CD14-positive monocyte (primary cell): ENCODE data around the gene FRMD3. TPM values are rescaled to one million over a fixed set of nuclear protein-coding genes. Genes with fewer than 3 reads are reported as not detected.

ENCODE experiments used
- DNase-seq, 3 donors: peaks; one replicate each; pipeline ENCODE4 v3.0.0-alpha.2; 2011 to 2022
- H2AFZ ChIP-seq: 2 replicates; pipeline ENCODE4 v1.6.0; 2012; ENCODE audit warnings: mild to moderate bottlenecking, low read depth, low read length, inconsistent platforms; ENCODE audit not compliant: insufficient read depth, poor library complexity, severe bottlenecking
- H3K27ac ChIP-seq, 2 donors: 1 replicate in 1 of 2; 2 replicates in 1 of 2; pipeline ENCODE4 v1.5.1; 2012 to 2013; ENCODE audit warnings: low read length in 2 of 2, control low read depth in 1 of 2, inconsistent platforms in 1 of 2, low read depth in 1 of 2, mild to moderate bottlenecking in 1 of 2
- H3K27me3 ChIP-seq, 2 donors: one replicate each; pipeline versions ENCODE4 v1.6.0 to v1.6.1; 2011 to 2013; ENCODE audit warnings: low read length in 2 of 2; ENCODE audit not compliant: control insufficient read depth in 2 of 2, insufficient read depth in 2 of 2
- H3K36me3 ChIP-seq, 2 donors: replicated peaks in 1 of 2; 1 replicate in 1 of 2; 2 replicates in 1 of 2; pipeline versions ENCODE4 v1.5.1 to v1.6.1; 2012 to 2013; ENCODE audit warnings: low read length in 2 of 2, control low read depth in 1 of 2, inconsistent platforms in 1 of 2, mild to moderate bottlenecking in 1 of 2; ENCODE audit not compliant: insufficient read depth in 2 of 2, control insufficient read depth in 1 of 2
- H3K4me1 ChIP-seq, 2 donors: 1 replicate in 1 of 2; 2 replicates in 1 of 2; pipeline versions ENCODE4 v1.5.1 to v1.6.1; 2012 to 2013; ENCODE audit warnings: low read length in 2 of 2, control low read depth in 1 of 2, inconsistent platforms in 1 of 2, mild to moderate bottlenecking in 1 of 2, moderate library complexity in 1 of 2; ENCODE audit not compliant: insufficient read depth in 2 of 2, control insufficient read depth in 1 of 2
- H3K4me2 ChIP-seq: replicated peaks from 2 replicates; pipeline ENCODE3; 2012; ENCODE audit warnings: low read length, moderate library complexity, mild to moderate bottlenecking; ENCODE audit not compliant: poor library complexity, severe bottlenecking; ENCODE audit errors: extremely low read depth
- H3K4me3 ChIP-seq, 3 experiments: fragments of 200-600 bp in 1 of 3; sonication (generic) in 1 of 3; replicated peaks in 1 of 3; 1 replicate in 2 of 3; 2 replicates in 1 of 3; pipeline ENCODE4 v1.5.1; 2011 to 2013; ENCODE audit warnings: low read length in 3 of 3, mild to moderate bottlenecking in 3 of 3, control low read depth in 2 of 3, low read depth in 2 of 3, inconsistent platforms in 1 of 3, moderate library complexity in 1 of 3
- H3K79me2 ChIP-seq: 2 replicates; pipeline ENCODE4 v1.6.0; 2012; ENCODE audit warnings: mild to moderate bottlenecking, control low read depth, inconsistent platforms, low read length, moderate library complexity; ENCODE audit not compliant: insufficient read depth
- H3K9ac ChIP-seq: 2 replicates; pipeline ENCODE4 v1.6.0; 2017; ENCODE audit warnings: low read length, mild to moderate bottlenecking; ENCODE audit not compliant: insufficient read depth, poor library complexity, severe bottlenecking
- H3K9me3 ChIP-seq, 2 donors: replicated peaks in 1 of 2; 1 replicate in 1 of 2; 2 replicates in 1 of 2; pipeline versions ENCODE4 v1.5.1 to v1.6.1; 2012 to 2013; ENCODE audit warnings: low read length in 2 of 2, control low read depth in 1 of 2; ENCODE audit not compliant: control insufficient read depth in 1 of 2, insufficient read depth in 1 of 2
- H4K20me1 ChIP-seq: 2 replicates; pipeline ENCODE4 v1.6.0; 2012; ENCODE audit warnings: mild to moderate bottlenecking, low read length, control low read depth, moderate library complexity; ENCODE audit not compliant: insufficient read depth
- H3K27ac Mint-ChIP-seq, 7 donors: one replicate each; pipeline ENCODE4 v1.8.0; 2020; ENCODE audit warnings: mild to moderate bottlenecking in 7 of 7, mixed read lengths in 7 of 7, moderate library complexity in 6 of 7, inconsistent platforms in 2 of 7
- H3K27me3 Mint-ChIP-seq, 3 donors: one replicate each; pipeline ENCODE4 v1.8.0; 2021 to 2022; ENCODE audit warnings: low read depth in 3 of 3, mild to moderate bottlenecking in 3 of 3, mixed read lengths in 3 of 3, moderate library complexity in 3 of 3, inconsistent platforms in 1 of 3
- H3K36me3 Mint-ChIP-seq, 2 donors: one replicate each; pipeline ENCODE4 v1.8.0; 2020; ENCODE audit warnings: mixed read lengths in 2 of 2, inconsistent platforms in 1 of 2, mild to moderate bottlenecking in 1 of 2
- H3K4me1 Mint-ChIP-seq: one replicate; pipeline ENCODE4 v1.8.0; 2020; ENCODE audit warnings: mild to moderate bottlenecking, mixed read lengths
- H3K4me3 Mint-ChIP-seq, 2 donors: one replicate each; pipeline ENCODE4 v1.8.0; 2020; ENCODE audit warnings: mild to moderate bottlenecking in 2 of 2, mixed read lengths in 2 of 2, moderate library complexity in 1 of 2
- H3K9me3 Mint-ChIP-seq, 7 donors: one replicate each; pipeline ENCODE4 v1.8.0; 2020 to 2022; ENCODE audit warnings: mixed read lengths in 7 of 7, mild to moderate bottlenecking in 6 of 7, moderate library complexity in 6 of 7, inconsistent platforms in 2 of 7
- WGBS: methylation state at CpG from one replicate; pipeline ENCODE4 v1.1.5; 2013; ENCODE audit warnings: missing lambda C conversion rate; ENCODE audit not compliant: insufficient coverage; 5-methylcytosine and 5-hydroxymethylcytosine counted together
- intact Hi-C, 2 donors: fragments of 100-400 bp; cut with micrococcal nuclease; formaldehyde crosslinking; loops; one replicate each; pipeline versions ENCODE4 v1.15.0 to v1.15.1; 2023
- polyA plus RNA-seq, 3 donors: library from polyadenylated mRNA; depleted of rRNA in 1 of 3; unstranded in 2 of 3; stranded (reverse) in 1 of 3; fragments of 300-500 nt in 2 of 3; fragments of >200 nt in 1 of 3; fragmentation: Illumina TruSeq in 2 of 3; gene quantifications; 1 replicate in 2 of 3; 2 replicates in 1 of 3; pipeline ENCODE4 v1.2.3, GENCODE V29; 2012 to 2021
- TF ChIP-seq, protein P1 (sequence below): fragments of 200-600 bp; IDR thresholded peaks from one replicate; pipeline ENCODE4 v1.8.0; 2022; ENCODE audit warnings: antibody characterized with exemption, mild to moderate bottlenecking

FRMD3 gene
- polyA plus RNA-seq, 3 donors: 2.8 to 9.8 (median 4.2) TPM

DNA sequence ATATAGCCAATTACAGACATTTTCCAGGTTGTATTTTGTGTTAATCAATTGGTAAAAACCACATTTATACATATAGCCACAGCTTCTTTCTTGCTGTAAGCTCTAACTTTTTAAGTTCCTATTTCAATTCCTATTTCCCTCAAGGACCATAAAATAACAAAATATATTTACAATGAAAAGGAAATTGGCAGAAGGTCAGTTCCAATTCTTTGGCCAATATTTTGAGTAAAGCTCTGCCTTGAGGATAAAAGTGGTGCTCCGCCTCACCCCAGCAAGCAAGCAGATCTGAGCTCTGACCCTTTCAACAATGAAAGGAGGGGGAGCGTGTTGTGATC is 271.9 kb downstream of the FRMD3 start:
- Mint-ChIP-seq H3K9me3 (no peaks in the 10 kb centered on the region), H3K4me3 (no peak overlapping the region), H3K36me3 (peaks cover 4 to 8% of the 10 kb centered on the region in 2 donors), H3K4me1 (no peaks in the 10 kb centered on the region), H3K27me3 (no peaks in the 10 kb centered on the region), H3K27ac (no peak overlapping the region)
- Histone ChIP-seq H3K79me2 (no peaks in the 10 kb centered on the region), H3K4me1 (no peaks in the 10 kb centered on the region), H3K27ac (no peak overlapping the region), H3K9me3 (no peaks in the 10 kb centered on the region), H3K27me3 (no peaks in the 10 kb centered on the region), H3K4me3 (no peak overlapping the region), H3K9ac (no peak overlapping the region), H3K4me2 (no peak overlapping the region), H4K20me1 (no peaks in the 10 kb centered on the region), H2AFZ (no peak overlapping the region), H3K36me3 (no peaks in the 10 kb centered on the region)
- intact Hi-C loops: no loop called here
- 0% methylated on average over 1 of the region's 2 CpGs for WGBS
- TF ChIP-seq, protein P1, sequence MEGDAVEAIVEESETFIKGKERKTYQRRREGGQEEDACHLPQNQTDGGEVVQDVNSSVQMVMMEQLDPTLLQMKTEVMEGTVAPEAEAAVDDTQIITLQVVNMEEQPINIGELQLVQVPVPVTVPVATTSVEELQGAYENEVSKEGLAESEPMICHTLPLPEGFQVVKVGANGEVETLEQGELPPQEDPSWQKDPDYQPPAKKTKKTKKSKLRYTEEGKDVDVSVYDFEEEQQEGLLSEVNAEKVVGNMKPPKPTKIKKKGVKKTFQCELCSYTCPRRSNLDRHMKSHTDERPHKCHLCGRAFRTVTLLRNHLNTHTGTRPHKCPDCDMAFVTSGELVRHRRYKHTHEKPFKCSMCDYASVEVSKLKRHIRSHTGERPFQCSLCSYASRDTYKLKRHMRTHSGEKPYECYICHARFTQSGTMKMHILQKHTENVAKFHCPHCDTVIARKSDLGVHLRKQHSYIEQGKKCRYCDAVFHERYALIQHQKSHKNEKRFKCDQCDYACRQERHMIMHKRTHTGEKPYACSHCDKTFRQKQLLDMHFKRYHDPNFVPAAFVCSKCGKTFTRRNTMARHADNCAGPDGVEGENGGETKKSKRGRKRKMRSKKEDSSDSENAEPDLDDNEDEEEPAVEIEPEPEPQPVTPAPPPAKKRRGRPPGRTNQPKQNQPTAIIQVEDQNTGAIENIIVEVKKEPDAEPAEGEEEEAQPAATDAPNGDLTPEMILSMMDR: no peak
- DNase-seq: no peak

- TF ChIP-seq, protein P1: no peak
- Mint-ChIP-seq H3K36me3 (peaks cover 3 to 4% of the 10 kb centered on the region in 2 donors), H3K4me3 (no peak overlapping the region), H3K27me3 (no peaks in the 10 kb centered on the region), H3K4me1 (no peaks in the 10 kb centered on the region), H3K9me3 (no peaks in the 10 kb centered on the region), H3K27ac (no peak overlapping the region)
- no peak overlapping the region for H3K4me3 ChIP-seq
- intact Hi-C loops: no loop called here
- no peak for DNase-seq
- H3K9me3 ChIP-seq: no peaks in the 10 kb centered on the region
- H3K79me2 ChIP-seq: no peaks in the 10 kb centered on the region
- no peak overlapping the region for H3K9ac ChIP-seq
- no peaks in the 10 kb centered on the region for H3K36me3 ChIP-seq
- no peaks in the 10 kb centered on the region for H4K20me1 ChIP-seq
- no peaks in the 10 kb centered on the region for H3K27me3 ChIP-seq
- H3K4me1 ChIP-seq: no peaks in the 10 kb centered on the region
- no peak overlapping the region for H2AFZ ChIP-seq
- no peak overlapping the region for H3K27ac ChIP-seq
- WGBS: no CpG with 5 or more reads among the region's 2 CpGs
- no peak overlapping the region for H3K4me2 ChIP-seq
Measured at GRCh38 chr9:83264315-83264714, 273.9 kb downstream of the FRMD3 start.
